NCI-H2029 treated with DMSO at 0.1 percent for 48 hours (cell line): ENCODE measurements around the gene SMURF2.

Experiments used
- DNase-seq: peaks from one replicate; lab custom pipeline; 2025; lab: John Stamatoyannopoulos, UW

The SMURF2 gene

DNA sequence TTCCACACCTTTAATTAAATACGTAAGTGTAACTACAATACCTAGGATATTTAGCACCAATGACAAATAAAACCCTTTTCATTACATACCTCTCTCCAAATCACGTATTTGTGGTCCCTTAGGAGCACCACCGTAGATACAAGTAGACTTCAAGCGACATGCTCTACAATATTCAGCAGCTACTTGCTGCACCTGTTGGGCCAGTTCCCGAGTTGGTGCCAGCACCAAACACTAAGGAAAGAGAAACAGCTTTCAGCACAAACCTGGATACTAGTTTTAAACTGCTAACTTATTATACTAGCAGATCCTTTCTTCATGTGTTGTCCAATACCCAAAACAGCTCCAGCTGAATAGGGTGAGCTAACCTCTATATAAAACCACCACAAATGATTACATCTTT lies 158.8 kb downstream of the SMURF2 start:
- DNase-seq = no peak

DNA sequence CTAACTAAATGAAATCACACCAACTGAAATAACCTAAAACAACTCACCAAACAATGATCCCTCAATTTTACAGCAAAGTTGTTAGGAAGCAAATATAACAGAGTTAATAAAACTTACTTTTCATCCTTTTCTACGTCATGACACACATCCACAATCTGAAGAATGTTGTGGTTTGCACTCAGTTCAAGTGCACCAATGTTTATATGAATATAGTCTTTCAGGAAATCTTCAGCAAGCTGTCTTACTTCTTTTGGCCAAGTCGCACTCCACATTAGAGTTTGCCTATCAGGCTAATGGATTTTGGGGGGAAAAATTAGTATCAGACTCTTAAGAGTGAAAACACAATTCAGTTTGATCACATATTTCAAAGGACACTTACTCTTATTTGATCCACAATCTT lies 159.3 kb downstream of the SMURF2 start:
- DNase-seq = no peak

DNA sequence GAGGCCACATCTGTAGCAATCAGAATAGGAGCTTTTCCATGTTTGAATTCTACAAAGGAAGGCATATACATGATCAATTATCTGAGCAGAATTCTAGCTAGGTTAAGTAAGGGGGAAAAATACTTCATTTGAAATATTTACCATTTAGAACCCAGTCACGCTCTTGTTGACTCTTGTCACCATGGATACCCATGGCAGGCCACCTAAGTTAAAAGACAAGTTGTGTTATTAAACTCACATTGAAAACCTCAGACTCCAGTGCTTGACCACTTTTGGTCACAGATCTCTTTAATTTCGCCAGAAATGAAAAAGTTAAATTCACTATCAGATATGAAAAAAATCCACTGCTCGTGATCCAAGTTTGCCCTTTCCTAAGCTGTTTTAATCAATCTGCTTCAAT lies 160.1 kb downstream of the SMURF2 start:
- DNase-seq = no peak

GRCh38 chr17:64500862-64501765 lies 161.0 kb downstream of the SMURF2 start:
- DNase-seq = no peak

- DNase-seq = no peak
Observed at GRCh38 chr17:64500487-64500859, 161.6 kb downstream of the SMURF2 start.

DNA sequence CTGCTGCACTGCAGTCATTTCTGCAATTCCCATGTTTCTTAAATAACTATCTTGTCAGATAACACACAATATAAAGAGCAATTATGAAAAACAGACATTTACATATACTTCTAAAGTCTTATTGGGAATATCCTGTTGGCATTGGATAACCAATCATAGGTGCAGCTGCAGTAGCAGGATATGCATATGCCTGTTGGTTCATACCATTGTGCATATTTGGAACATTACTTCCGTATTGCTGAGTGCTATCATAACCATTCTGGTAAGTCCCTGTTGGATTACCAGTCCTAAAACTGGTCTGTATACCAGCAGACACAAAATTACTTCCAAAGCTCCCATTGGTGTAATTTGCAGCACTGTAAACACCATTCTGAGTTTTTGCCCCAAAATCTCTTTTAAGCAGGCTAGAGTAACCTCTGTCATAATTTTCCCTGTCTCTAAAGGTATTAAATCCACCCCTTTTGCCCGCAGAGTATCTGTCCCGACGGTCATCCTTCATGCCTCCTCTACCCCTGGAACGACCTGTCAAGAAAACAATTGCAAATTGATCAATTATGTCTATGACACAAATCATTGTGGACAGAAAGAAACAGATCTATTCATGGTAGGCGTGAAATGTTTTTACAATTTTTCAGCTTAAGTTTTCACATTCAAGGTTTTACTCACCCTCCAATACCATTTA lies 162.2 kb downstream of the SMURF2 start:
- no peak for DNase-seq

DNA sequence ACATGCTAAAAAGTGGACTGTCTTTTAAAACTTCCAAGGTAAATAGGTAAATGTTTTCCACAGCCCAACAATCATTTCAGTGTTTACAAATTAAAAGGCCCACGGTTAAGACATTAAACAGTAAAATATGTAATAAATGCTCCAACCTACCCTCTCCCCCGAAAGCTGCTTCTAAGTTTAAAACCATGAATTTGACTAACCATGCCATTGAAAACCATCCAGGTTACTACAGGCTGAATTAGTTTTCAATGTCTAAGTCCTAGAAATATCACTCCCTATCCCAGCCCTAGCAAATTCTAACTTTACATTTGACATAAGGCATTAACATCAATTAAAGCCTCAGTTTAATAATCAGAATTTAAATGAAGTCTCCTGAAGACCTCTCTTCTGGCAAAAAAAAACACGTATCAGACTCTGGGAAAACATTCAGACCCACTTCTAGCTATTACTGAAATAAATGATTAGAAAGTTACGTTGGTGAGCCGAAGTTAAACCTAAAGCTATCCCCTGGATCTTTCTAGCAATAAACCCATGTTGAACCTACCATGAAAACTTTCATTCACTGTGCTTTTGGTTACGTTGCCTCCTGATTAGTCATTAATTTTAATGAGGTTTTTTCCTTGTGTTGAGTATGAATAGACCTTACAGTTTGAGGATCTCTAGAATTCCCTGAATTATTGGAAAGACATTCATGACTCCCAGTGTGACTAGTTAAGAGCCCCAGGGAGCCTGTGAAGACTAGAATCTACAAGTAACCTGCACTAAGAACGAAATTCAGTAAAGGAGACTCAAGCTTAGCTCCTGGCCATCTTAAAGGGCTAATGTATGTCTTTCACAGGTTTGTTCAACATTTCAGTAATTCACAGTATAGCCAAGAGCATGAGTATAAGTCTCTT lies 163.6 kb downstream of the SMURF2 start:
- DNase-seq = no peak

- no peak for DNase-seq
Observed at GRCh38 chr17:64497565-64498035, 164.5 kb downstream of the SMURF2 start.

GRCh38 chr17:64496786-64497564 lies 165.1 kb downstream of the SMURF2 start, which contains the start of gene POLG2:
Gene POLG2, minus strand, starts transcription at chr17:64497054. Its CDS starts 86 bp downstream, at chr17:64496968.
- peak; percentile 78 for DNase-seq

- no peak for DNase-seq
Observed at GRCh38 chr17:64496348-64496785, 165.7 kb downstream of the SMURF2 start.
